HL-60 (cell line): Measurements from ENCODE around the gene PEX13.

Source experiments
- CTCF ChIP-seq: IDR thresholded peaks from one replicate; pipeline ENCODE4 v1.5.1; 2011; ENCODE audit warnings: low read length, control low read depth, inconsistent platforms; ENCODE audit not compliant: insufficient read depth
- GABPA ChIP-seq: IDR thresholded peaks from 2 replicates; pipeline ENCODE4 v1.6.1; 2012; ENCODE audit warnings: low read depth
- POLR2AphosphoS5 ChIP-seq: IDR thresholded peaks from 2 replicates; pipeline ENCODE4 v1.6.1; 2012; ENCODE audit warnings: low read depth
- REST ChIP-seq: IDR thresholded peaks from 2 replicates; pipeline ENCODE4 v1.6.1; 2012; ENCODE audit warnings: low read depth; ENCODE audit not compliant: insufficient replicate concordance

GRCh38 chr2:61018318-61018755 is 817 bp downstream of the PEX13 start:
- no peak for TF ChIP-seq CTCF
- no peak for TF ChIP-seq POLR2AphosphoS5
- no peak for TF ChIP-seq REST
- TF ChIP-seq GABPA: no peak
